Muscle layer of duodenum (tissue), 2 donors: ENCODE measurements around the gene TIMM23.

Source experiments
- H3K27ac ChIP-seq: one replicate; pipeline ENCODE4 v1.7.0; 2013; ENCODE audit warnings: mild to moderate bottlenecking, low read length
- H3K27me3 ChIP-seq: one replicate; pipeline ENCODE4 v1.7.0; 2013; ENCODE audit warnings: low read depth, mild to moderate bottlenecking, control low read depth, low read length
- H3K36me3 ChIP-seq, 2 donors: one replicate each; pipeline ENCODE4 v1.7.0; 2013; ENCODE audit warnings: low read length in 2 of 2, control low read depth in 1 of 2, mild to moderate bottlenecking in 1 of 2; ENCODE audit not compliant: insufficient read depth in 2 of 2, control insufficient read depth in 1 of 2
- H3K4me1 ChIP-seq, 2 donors: one replicate each; pipeline ENCODE4 v1.7.0; 2013; ENCODE audit warnings: low read length in 2 of 2, mild to moderate bottlenecking in 2 of 2, control low read depth in 1 of 2, moderate library complexity in 1 of 2; ENCODE audit not compliant: insufficient read depth in 2 of 2, control insufficient read depth in 1 of 2
- H3K4me3 ChIP-seq, 2 donors: one replicate each; pipeline ENCODE4 v1.7.0; 2013; ENCODE audit warnings: low read length in 2 of 2, low read depth in 1 of 2, mild to moderate bottlenecking in 1 of 2
- H3K9me3 ChIP-seq, 2 donors: one replicate each; pipeline ENCODE4 v1.7.0; 2013; ENCODE audit warnings: low read length in 2 of 2, control low read depth in 1 of 2, mild to moderate bottlenecking in 1 of 2; ENCODE audit not compliant: control insufficient read depth in 1 of 2
- donor health status: healthy.

Gene TIMM23

DNA sequence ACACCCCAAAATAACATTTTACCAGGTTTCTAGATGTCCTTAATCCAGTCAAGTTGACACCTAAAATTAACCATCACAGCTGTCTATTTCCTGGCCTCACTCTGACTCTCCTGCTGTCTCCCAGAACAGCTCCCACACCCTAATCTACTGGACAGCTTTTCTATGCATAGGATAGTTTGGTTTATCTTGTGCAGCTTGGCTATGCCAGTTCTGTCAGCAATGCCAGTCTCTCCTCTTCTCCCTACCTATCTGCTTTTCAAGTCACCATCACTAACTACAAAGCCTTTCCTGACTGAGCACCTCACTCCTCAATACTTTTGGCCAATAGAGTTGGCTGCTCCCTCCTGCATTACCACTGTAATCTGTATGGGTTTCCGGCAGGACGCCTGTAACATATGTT is 53.1 kb downstream of the TIMM23 start:
- peak overlapping the region; percentile 25 for H3K27ac ChIP-seq
- peaks cover 50 to 81% of the 10 kb centered on the region in 2 donors for H3K4me1 ChIP-seq

GRCh38 chr10:46026106-46026505 is 53.8 kb downstream of the TIMM23 start:
- no peaks in the 10 kb centered on the region for H3K9me3 ChIP-seq
- H3K4me3 ChIP-seq: peak overlapping the region in 1 of 2 donors; percentile 8
- no peaks in the 10 kb centered on the region for H3K36me3 ChIP-seq
- H3K27ac ChIP-seq: peak overlapping the region; percentile 25
- no peaks in the 10 kb centered on the region for H3K27me3 ChIP-seq
- peaks cover 45 to 74% of the 10 kb centered on the region in 2 donors for H3K4me1 ChIP-seq

More for the DNA sequence above, 53.1 kb downstream of the TIMM23 start:
- Histone ChIP-seq H3K27me3 (no peaks in the 10 kb centered on the region), H3K4me3 (peak overlapping the region in 1 of 2 donors; percentile 8), H3K9me3 (no peaks in the 10 kb centered on the region), H3K36me3 (no peaks in the 10 kb centered on the region)

GRCh38 chr10:46028584-46029460 is 56.5 kb downstream of the TIMM23 start:
- Histone ChIP-seq H3K27ac (peak overlapping the region; percentile 93), H3K4me1 (peaks cover 38 to 57% of the 10 kb centered on the region in 2 donors), H3K9me3 (no peaks in the 10 kb centered on the region), H3K4me3 (peak overlapping the region; percentile 70 to 87), H3K27me3 (no peaks in the 10 kb centered on the region), H3K36me3 (no peaks in the 10 kb centered on the region)

DNA sequence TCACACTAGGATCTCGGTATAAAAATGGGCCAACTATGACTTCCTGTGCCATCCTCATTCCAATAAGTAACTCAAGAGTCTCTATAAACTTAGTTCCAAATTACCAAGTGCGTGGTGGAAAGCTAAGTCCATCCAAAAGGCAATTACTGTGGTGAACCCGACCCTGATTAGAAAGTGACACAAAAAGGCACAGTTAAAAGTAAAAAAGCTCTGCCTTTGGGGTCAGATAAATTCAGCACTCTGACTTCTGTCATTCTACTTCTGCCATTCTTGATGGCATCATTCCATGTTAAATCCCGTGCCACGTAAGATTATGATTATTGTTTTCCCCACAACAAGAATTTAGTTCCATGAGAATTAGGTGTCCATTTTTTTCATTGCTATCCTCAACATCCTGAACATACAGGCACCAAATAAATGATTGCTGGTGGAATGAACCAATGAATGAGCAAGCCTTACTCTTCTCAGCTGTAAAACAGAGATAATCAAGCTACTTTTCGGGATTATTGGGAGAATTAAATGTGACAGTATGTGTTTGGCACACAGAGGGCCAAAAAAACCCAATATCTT is 57.3 kb downstream of the TIMM23 start:
- Histone ChIP-seq H3K4me1 (peaks cover 34 to 50% of the 10 kb centered on the region in 2 donors), H3K27me3 (no peaks in the 10 kb centered on the region), H3K27ac (peak overlapping the region; percentile 93), H3K9me3 (no peaks in the 10 kb centered on the region), H3K36me3 (no peaks in the 10 kb centered on the region), H3K4me3 (peak overlapping the region; percentile 70 to 87)

DNA sequence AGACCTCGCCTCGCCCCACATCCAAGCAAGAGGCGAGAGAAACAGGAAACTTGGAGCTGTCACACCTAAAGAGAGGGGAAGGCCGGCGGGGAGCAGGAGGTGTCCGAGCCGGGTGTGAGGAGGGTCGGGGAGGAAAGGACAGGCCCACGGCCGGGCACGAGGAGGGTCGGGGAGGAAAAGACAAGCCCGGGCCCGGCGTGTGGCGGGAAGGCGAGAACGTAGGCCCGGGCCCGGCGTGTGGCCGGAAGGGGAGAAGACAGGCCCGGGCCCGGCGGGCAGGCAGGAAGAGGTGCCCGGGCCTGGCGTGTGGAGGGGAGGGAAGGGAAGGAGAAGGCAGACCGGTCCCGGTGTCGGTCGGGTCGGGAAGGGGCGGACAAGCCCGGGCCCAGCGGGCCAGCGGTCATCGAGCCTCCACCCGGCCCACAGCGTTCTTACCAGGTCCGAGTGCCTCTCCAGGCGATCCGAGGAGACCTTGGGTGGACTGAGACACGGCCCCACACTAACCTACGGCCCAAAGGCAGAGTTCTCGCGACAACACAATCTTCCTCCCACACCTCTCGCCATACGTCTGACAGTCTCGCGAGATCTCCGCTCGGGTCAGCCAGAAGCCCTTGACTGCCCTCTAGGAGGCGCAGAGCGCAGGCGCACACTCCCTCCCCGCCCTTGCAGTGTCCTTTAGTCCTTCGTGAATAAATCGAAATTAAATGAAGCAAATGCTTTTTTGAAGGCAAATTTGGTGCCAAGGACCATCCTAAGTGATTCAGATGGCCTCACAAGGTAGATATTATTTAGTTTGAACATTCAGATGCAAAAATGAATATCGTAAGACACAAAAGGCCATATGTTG is 58.0 kb downstream of the TIMM23 start, which contains the start of gene NCOA4:
NCOA4 (minus strand) TSS at position 533 of the 847 bp plus-strand sequence. CDS start 13,943 bp downstream, outside the sequence.
- Histone ChIP-seq H3K9me3 (no peaks in the 10 kb centered on the region), H3K4me3 (peak within 1 kb of the TSS; percentile 70 to 87), H3K27me3 (no peaks in the 10 kb centered on the region), H3K4me1 (peaks cover 32 to 42% of the 10 kb centered on the region in 2 donors), H3K27ac (peak within 1 kb of the TSS; percentile 93), H3K36me3 (no peaks in the 10 kb centered on the region)

DNA sequence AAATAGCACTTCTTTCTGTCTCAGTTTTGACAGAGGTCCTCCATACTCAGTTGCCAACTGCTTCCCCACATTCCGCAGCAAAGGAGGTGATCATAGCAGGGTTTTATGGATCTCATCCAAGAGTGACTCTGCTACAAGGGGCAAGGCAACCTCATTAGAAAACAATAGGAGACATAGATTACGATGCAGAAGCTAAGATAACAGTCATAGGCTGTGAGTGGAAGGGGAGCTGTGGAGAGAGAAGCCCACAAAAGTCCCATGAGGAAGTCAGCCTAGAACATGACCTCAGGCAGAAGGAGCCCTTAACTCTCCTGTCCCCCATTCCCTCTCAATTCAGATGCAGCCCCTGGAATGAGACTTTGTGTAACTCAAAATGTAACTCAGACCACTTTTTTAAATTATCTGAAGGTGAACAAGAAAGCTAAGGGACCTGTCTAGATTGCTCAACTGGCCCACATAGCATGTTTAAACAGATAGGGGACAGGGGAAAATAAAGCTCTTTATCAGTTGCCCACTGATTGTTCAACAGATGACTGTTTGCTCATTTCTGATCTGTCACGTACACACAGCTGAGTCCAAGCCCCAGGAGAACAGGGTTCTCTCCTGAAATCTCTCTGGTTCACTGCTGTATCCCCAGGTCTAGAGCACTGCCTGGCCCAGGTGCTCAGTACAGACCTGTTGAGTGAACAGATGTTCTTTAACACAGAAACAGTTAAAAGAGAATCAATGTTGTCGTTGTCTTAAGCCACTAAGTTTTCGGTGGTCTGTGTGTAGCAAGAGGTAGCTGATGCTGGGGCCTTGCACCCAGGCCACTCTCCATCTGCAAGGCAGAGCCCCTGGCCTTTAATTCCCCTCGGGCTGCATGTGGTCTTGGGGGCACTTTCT is 59.6 kb downstream of the TIMM23 start:
- H3K9me3 ChIP-seq: no peaks in the 10 kb centered on the region
- no peaks in the 10 kb centered on the region for H3K27me3 ChIP-seq
- H3K27ac ChIP-seq: no peak overlapping the region
- peaks cover 18 to 27% of the 10 kb centered on the region in 2 donors for H3K4me1 ChIP-seq
- H3K36me3 ChIP-seq: no peaks in the 10 kb centered on the region
- no peak overlapping the region for H3K4me3 ChIP-seq

- Histone ChIP-seq H3K4me3 (no peak overlapping the region), H3K9me3 (no peaks in the 10 kb centered on the region), H3K27me3 (no peaks in the 10 kb centered on the region), H3K27ac (no peak overlapping the region), H3K36me3 (no peaks in the 10 kb centered on the region), H3K4me1 (peaks cover 10 to 11% of the 10 kb centered on the region in 2 donors)
Measured at GRCh38 chr10:46033602-46034011, 61.3 kb downstream of the TIMM23 start.

DNA sequence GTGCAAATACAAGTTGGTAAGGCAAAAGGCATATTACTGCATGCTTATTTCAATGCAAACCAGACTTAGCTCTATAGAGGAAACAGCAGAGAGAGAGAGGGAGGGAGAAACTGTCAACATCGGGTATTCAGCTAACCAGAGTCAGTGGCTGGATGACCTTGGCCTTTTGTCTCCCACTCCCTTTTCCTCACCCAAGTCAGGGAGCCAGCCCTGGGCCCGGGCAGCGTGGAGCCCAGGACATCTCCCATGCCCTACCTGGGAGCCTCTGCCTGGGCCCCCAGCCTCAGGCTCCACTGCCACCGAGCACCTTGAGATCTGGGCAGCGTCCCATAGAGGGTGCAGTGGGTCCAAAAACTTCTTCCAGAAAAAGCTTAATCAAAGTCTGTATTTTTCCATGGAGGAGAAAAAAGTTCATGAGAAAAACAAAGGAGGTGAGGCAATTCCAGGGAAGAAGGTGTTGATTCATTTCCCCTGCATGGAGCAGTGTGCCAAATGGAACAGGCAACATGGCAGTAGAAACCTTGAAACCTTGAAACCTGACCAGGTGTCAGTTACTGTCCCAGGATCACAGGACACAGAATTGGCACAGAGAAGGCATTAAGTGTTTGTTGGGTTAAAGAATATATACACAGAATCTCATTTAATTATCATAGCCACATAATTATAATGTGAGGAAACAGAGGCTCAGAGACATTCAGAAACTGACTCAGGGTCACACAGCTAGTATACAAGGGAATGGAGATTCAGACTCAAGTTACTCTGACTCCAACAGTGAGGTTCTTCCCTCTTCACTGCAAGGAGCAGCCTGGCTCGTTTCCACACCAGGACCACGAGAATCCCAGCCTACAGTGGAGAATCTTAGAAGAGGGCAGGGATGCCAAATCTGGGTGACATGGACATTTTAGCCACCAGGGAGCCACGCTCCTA is 63.9 kb downstream of the TIMM23 start:
- Histone ChIP-seq H3K4me1 (no peaks in the 10 kb centered on the region), H3K27me3 (no peaks in the 10 kb centered on the region), H3K36me3 (no peaks in the 10 kb centered on the region), H3K4me3 (no peak overlapping the region), H3K27ac (no peak overlapping the region), H3K9me3 (no peaks in the 10 kb centered on the region)

DNA sequence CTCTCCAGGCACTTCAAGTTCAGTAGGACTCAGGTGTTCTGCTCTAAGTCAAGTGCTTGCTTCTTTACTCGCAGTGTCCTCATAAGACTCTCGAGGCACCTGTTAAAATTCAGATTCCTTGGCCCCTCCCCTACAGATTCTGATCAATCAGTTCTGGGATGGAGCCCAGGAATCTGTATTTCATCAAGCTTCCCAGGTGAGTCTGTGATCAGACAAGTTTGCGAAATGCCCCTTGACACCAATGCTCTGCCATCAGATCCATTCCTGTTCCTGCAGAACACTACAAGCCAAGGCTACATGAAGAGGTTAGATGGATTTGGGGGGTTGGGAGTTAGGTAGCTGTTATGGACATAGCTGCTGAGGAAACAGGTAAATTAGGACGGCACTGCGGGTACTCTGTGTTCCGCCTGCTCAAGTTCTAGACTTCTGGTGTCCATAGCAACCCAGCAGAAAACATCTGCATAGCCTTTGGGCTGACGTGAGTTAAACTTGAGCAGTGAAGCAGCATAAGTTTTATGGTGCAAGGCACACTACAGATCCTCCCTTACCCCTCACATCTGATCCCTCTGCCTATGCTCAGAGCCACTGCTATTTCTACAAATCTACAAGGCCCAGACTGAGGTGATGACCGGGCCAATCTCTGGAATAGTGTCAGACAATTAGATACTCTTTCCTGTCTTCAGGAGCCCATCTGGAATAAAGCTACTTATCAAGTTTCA is 65.0 kb downstream of the TIMM23 start:
- Histone ChIP-seq H3K36me3 (no peaks in the 10 kb centered on the region), H3K4me1 (no peaks in the 10 kb centered on the region), H3K9me3 (no peaks in the 10 kb centered on the region), H3K4me3 (no peak overlapping the region), H3K27ac (no peak overlapping the region), H3K27me3 (no peaks in the 10 kb centered on the region)
